Testis (tissue), 3 donors: ENCODE measurements around the gene MYF6. TPM values are rescaled to one million over a fixed set of nuclear protein-coding genes. Genes with fewer than 3 reads are reported as not detected.

Experiments used
- DNase-seq: peaks from one replicate; pipeline ENCODE4 v3.0.0-alpha.2; 2019
- H3K27ac ChIP-seq, 2 donors: fragments of 200-600 bp; sonication (generic); one replicate each; pipeline ENCODE4 v1.5.1; 2019
- H3K27me3 ChIP-seq: fragments of 200-600 bp; sonication (generic); one replicate; pipeline ENCODE4 v1.5.1; 2019
- H3K36me3 ChIP-seq: fragments of 200-600 bp; sonication (generic); one replicate; pipeline ENCODE4 v1.5.1; 2017; ENCODE audit warnings: low read depth; ENCODE audit errors: missing control alignments
- H3K4me1 ChIP-seq: fragments of 200-600 bp; sonication (generic); one replicate; pipeline ENCODE4 v1.5.1; 2019
- H3K4me3 ChIP-seq, 2 donors: fragments of 200-600 bp; sonication (generic); one replicate each; pipeline ENCODE4 v1.5.1; 2017 to 2019
- H3K9me3 ChIP-seq: fragments of 200-600 bp; sonication (generic); one replicate; pipeline ENCODE4 v1.5.1; 2017
- CTCF ChIP-seq, 3 experiments: fragments of 450-650 bp in 2 of 3; fragments of 200-600 bp in 1 of 3; sonication (generic) in 1 of 3; IDR thresholded peaks; one replicate each; pipeline ENCODE4 v1.5.1; 2016 to 2019; ENCODE audit warnings: antibody characterized with exemption in 3 of 3, mild to moderate bottlenecking in 2 of 3, moderate library complexity in 1 of 3
- POLR2A ChIP-seq: fragments of 450-650 bp; IDR thresholded peaks from one replicate; pipeline ENCODE4 v1.6.1; 2017; ENCODE audit warnings: antibody characterized with exemption, mild to moderate bottlenecking, moderate library complexity
- WGBS, 2 donors: methylation state at CpG; one replicate each; pipeline ENCODE4 v1.1.5; 2018; 5-methylcytosine and 5-hydroxymethylcytosine counted together
- intact Hi-C: fragments of 100-400 bp; cut with DNase I; formaldehyde crosslinking; loops from one replicate; pipeline ENCODE4 v1.15.1; 2023; ENCODE audit warnings: low total_unique reads
- polyA plus RNA-seq: library from polyadenylated mRNA; stranded (reverse); fragments of 350-450 nt; fragmentation: Illumina TruSeq; extraction: RNeasy Lipid Tissue Mini Kit (QIAGEN cat#74804); gene quantifications from one replicate; pipeline ENCODE4 v1.2.3, GENCODE V29; 2014; ENCODE audit warnings: low read depth, low replicate concordance; ENCODE audit not compliant: insufficient read depth
- total RNA-seq, 2 donors: library from RNA; depleted of rRNA; stranded (reverse); fragments of >200 nt; gene quantifications; one replicate each; pipeline ENCODE4 v1.2.3, GENCODE V29; 2016

Gene MYF6
- total and polyA plus RNA-seq, 3 donors from 2014 or later, result 2.1 TPM; not detected in 2

- no peak for DNase-seq
- TF ChIP-seq CTCF (IDR thresholded peaks at IDR 0.05) (no peak), POLR2A (no peak)
- Histone ChIP-seq H3K9me3 (no peaks in the 10 kb centered on the region), H3K4me1 (no peaks in the 10 kb centered on the region), H3K27me3 (no peaks in the 10 kb centered on the region), H3K36me3 (no peaks in the 10 kb centered on the region), H3K27ac (no peak overlapping the region), H3K4me3 (no peak overlapping the region)
- whole genome bisulfite sequencing, 2 donors, result 85 to 89% methylated on average over 1 of the region's 1 CpG
- intact Hi-C loops, result no loop called here
These were observed 49.4 kb downstream of the MYF6 start for GRCh38 chr12:80756875-80757274.

Other genes starting within 250 kb of the MYF6 start
- not detected for gene MYF5, start 9.3 kb downstream of the MYF6 start, total RNA-seq
- not detected for gene MYF5, start 9.3 kb downstream of the MYF6 start, polyA plus RNA-seq
- gene LIN7A, start 230.3 kb downstream of the MYF6 start, total RNA-seq, result 10 to 100 TPM in 1 of 2 donors, 1 to 10 TPM in 1; 5.8 to 12.0 TPM
- 48.6 TPM for gene LIN7A, start 230.3 kb downstream of the MYF6 start, polyA plus RNA-seq